Measurements from ENCODE around the gene ERH. TPM values are rescaled to one million over a fixed set of nuclear protein-coding genes. Genes with fewer than 3 reads are reported as not detected.
A peak's percentile ranks its signal among the peaks of the same experiment; 100 is the strongest.

ERH gene
- total RNA-seq, 2 donors from 2014 or later = 55.5 to 55.9 TPM

DNA sequence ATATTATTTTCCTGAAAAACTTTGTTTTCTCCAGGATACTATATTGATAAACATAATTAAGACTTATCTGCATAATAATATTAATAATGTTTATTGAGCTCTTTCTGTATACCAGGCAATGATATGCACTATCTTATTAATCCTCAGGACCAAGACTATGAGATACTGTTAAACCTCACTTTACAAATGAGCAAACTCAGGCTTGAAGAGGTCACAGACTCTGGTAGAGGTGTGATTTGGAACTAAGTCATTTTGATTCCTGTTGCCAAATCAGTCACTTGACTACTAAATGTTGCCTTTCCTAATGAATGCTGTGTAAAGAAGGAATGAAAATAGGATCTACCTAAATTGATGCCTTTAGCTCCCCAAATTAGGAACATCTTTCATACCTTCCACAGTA, 7.7 kb upstream of the ERH start:
- Histone ChIP-seq H3K9me3 (no peaks in the 10 kb centered on the region), H3K4me3 (no peak overlapping the region), H3K4me1 (ENCODE audit: control insufficient read depth in 1 of 2, low read depth in 2 of 2) (peaks cover 4 to 19% of the 10 kb centered on the region in 2 donors), H3K27me3 (replicated peaks; ENCODE audit: insufficient read depth) (no peaks in the 10 kb centered on the region), H3K27ac (no peak overlapping the region), H3K36me3 (no peaks in the 10 kb centered on the region)
- ATAC-seq (ENCODE audit: insufficient number of reproducible peaks, low FRiP score, low read depth) (no peak), DNase-seq (ENCODE audit: low spot score) (no peak)
- no peak for TF ChIP-seq CTCF (IDR thresholded peaks at IDR 0.05)

- Histone ChIP-seq H3K27me3 (replicated peaks; ENCODE audit: insufficient read depth) (no peaks in the 10 kb centered on the region), H3K27ac (no peak overlapping the region), H3K36me3 (no peaks in the 10 kb centered on the region), H3K9me3 (no peaks in the 10 kb centered on the region), H3K4me1 (ENCODE audit: control insufficient read depth in 1 of 2, low read depth in 2 of 2) (peaks cover 13 to 28% of the 10 kb centered on the region in 2 donors), H3K4me3 (no peak overlapping the region)
- TF ChIP-seq CTCF (IDR thresholded peaks at IDR 0.05) = no peak
- no peak for ATAC-seq (ENCODE audit: insufficient number of reproducible peaks, low FRiP score, low read depth)
- no peak for DNase-seq (ENCODE audit: low spot score)
Observed at GRCh38 chr14:69404883-69405282, 6.8 kb upstream of the ERH start.

DNA sequence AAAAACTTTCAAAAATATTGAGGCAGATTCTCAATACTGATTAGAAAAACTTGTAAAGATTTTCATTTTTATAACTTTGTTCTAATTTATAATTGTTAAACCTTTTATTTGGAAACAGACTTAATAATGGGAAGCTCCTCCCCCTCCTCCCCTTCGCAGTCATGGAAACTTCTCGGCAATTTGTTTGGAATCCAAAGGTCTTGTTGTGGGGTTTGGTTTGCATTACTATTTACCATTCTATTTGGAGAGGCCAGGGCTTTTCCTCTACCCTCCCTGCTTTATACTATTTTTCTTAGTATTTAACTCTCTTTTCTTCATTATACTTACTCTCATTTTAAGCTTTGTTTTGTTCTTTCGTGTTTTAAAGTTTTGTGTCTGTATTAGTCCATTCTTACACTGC, 6.4 kb upstream of the ERH start:
- Histone ChIP-seq H3K27me3 (replicated peaks; ENCODE audit: insufficient read depth) (no peaks in the 10 kb centered on the region), H3K27ac (no peak overlapping the region), H3K36me3 (no peaks in the 10 kb centered on the region), H3K4me3 (no peak overlapping the region), H3K9me3 (no peaks in the 10 kb centered on the region), H3K4me1 (ENCODE audit: control insufficient read depth in 1 of 2, low read depth in 2 of 2) (peaks cover 17 to 32% of the 10 kb centered on the region in 2 donors)
- DNase-seq (ENCODE audit: low spot score) = no peak
- TF ChIP-seq CTCF (IDR thresholded peaks at IDR 0.05) = no peak
- ATAC-seq (ENCODE audit: insufficient number of reproducible peaks, low FRiP score, low read depth) = no peak

DNA sequence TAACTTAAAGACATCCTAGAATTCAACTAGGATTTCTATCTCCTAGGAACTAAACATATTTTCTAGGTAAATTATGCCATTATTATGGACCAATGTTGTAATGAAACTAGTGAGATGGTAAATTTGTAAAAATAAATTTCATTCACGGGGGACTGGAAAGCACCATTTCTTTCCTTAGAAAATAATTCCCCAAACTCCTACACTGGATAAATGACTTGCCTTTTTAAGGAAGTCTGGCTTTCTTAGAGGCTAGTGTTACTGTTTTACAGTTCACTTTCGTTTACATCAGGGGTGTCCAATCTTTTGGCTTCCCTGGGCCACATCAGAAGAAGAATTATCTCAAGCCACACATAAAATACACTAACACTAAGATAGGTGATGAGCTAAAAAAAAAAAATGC, 3.7 kb upstream of the ERH start:
- H3K27ac ChIP-seq = no peak overlapping the region
- no peak for TF ChIP-seq CTCF (IDR thresholded peaks at IDR 0.05)
- H3K4me1 ChIP-seq (ENCODE audit: control insufficient read depth in 1 of 2, low read depth in 2 of 2) = peaks cover 27 to 44% of the 10 kb centered on the region in 2 donors
- ATAC-seq (ENCODE audit: insufficient number of reproducible peaks, low FRiP score, low read depth) (no peak), DNase-seq (ENCODE audit: low spot score) (no peak)
- no peaks in the 10 kb centered on the region for H3K9me3 ChIP-seq
- no peaks in the 10 kb centered on the region for H3K36me3 ChIP-seq
- no peak overlapping the region for H3K4me3 ChIP-seq
- no peaks in the 10 kb centered on the region for H3K27me3 ChIP-seq (replicated peaks; ENCODE audit: insufficient read depth)

DNA sequence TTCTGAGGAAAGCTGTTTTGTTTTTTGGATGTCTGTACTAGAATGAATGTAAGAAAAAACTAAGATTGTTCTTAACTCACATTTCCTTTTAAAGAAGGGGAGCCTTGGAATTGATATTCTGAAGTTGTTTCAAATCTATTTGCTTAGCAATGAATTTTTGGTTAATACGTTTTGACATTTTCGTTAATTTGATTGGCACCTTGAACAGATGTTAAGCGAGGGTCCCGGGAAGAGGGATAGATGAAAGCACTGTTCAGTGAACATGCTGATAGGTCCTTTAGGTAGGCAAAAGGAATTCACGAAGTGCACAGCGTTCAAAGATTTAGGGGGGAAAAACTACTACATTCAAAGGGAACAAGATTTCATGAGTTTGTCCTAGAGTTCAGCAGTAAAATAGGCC, 2.1 kb upstream of the ERH start:
- peaks cover 31 to 54% of the 10 kb centered on the region in 2 donors for H3K4me1 ChIP-seq (ENCODE audit: control insufficient read depth in 1 of 2, low read depth in 2 of 2)
- ATAC-seq (ENCODE audit: insufficient number of reproducible peaks, low FRiP score, low read depth) (no peak), DNase-seq (ENCODE audit: low spot score) (no peak)
- H3K27me3 ChIP-seq (replicated peaks; ENCODE audit: insufficient read depth) = no peaks in the 10 kb centered on the region
- H3K4me3 ChIP-seq = peak overlapping the region; percentile 89
- H3K9me3 ChIP-seq = no peaks in the 10 kb centered on the region
- TF ChIP-seq CTCF (IDR thresholded peaks at IDR 0.05) = no peak
- peaks cover 3% of the 10 kb centered on the region for H3K36me3 ChIP-seq
- no peak overlapping the region for H3K27ac ChIP-seq
